AG10803 (cell line): ENCODE results near the gene VWA3B.
A peak's percentile ranks its signal among the peaks of the same experiment; 100 is the strongest.
"Not testable (repeated sequence)": the region's sequence is repeated elsewhere in the genome, so short reads cannot be mapped to it uniquely, and the experiment has no call there.

ENCODE experiments used
- DNase-seq: peaks from one replicate; pipeline ENCODE4 v3.0.0; 2010; ENCODE audit warnings: low read depth
- H3K4me3 ChIP-seq: 2 replicates; pipeline ENCODE4 v1.5.1; 2011; ENCODE audit warnings: mild to moderate bottlenecking, low read length, control low read depth
- TF ChIP-seq, protein P1 (sequence below): conservative IDR thresholded peaks from 2 replicates; pipeline ENCODE4 v1.5.1; 2011; ENCODE audit warnings: mild to moderate bottlenecking, low read length, control low read depth, inconsistent platforms

Gene VWA3B

GRCh38 chr2:98137196-98137595, 50.2 kb downstream of the VWA3B start:
- no peak for DNase-seq
- TF ChIP-seq, protein P1, sequence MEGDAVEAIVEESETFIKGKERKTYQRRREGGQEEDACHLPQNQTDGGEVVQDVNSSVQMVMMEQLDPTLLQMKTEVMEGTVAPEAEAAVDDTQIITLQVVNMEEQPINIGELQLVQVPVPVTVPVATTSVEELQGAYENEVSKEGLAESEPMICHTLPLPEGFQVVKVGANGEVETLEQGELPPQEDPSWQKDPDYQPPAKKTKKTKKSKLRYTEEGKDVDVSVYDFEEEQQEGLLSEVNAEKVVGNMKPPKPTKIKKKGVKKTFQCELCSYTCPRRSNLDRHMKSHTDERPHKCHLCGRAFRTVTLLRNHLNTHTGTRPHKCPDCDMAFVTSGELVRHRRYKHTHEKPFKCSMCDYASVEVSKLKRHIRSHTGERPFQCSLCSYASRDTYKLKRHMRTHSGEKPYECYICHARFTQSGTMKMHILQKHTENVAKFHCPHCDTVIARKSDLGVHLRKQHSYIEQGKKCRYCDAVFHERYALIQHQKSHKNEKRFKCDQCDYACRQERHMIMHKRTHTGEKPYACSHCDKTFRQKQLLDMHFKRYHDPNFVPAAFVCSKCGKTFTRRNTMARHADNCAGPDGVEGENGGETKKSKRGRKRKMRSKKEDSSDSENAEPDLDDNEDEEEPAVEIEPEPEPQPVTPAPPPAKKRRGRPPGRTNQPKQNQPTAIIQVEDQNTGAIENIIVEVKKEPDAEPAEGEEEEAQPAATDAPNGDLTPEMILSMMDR: no peak
- H3K4me3 ChIP-seq: no peak overlapping the region

- not testable (repeated sequence) for DNase-seq
Measured at GRCh38 chr2:98138978-98139377, 52.0 kb downstream of the VWA3B start.

GRCh38 chr2:98140210-98140609, 53.2 kb downstream of the VWA3B start:
- DNase-seq: no peak
- TF ChIP-seq, protein P1: no peak
- H3K4me3 ChIP-seq: no peak overlapping the region

More at GRCh38 chr2:98138978-98139377, 52.0 kb downstream of the VWA3B start:
- not testable (repeated sequence) for H3K4me3 ChIP-seq

DNA sequence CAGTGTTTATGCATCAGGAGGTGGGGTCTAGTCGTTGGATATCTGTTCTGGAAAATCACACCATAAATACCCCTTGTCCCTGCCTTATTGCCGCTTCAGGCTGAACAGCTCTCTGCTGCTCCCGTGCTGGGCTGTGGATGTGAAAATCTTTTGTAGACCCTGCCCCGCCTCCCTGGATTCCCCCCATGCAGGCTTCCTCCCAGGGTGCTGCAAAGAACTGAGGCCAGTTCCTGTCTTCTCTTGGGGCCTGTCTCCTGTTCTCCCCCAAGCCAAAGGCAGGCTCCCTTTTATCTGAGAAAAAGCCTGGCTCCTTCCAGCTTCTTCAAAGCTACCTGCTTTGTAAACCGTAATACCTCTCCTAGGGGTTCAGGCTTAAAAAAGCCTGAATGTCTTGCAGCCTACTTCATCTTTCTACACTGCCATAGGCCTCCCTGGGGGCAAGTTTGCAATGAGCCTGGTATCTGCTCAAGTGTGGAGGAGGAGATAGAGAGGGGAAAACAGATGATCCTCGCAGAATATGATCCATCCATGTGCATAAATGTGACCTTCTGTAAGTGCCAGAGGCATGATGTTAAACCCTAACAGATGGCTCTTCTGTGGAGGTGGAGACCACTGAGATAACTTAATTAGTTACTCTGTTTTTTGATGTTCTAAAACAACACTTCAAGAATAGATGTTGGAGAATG, 55.3 kb downstream of the VWA3B start:
- TF ChIP-seq, protein P1: no peak
- H3K4me3 ChIP-seq: no peak overlapping the region
- DNase-seq: no peak

DNA sequence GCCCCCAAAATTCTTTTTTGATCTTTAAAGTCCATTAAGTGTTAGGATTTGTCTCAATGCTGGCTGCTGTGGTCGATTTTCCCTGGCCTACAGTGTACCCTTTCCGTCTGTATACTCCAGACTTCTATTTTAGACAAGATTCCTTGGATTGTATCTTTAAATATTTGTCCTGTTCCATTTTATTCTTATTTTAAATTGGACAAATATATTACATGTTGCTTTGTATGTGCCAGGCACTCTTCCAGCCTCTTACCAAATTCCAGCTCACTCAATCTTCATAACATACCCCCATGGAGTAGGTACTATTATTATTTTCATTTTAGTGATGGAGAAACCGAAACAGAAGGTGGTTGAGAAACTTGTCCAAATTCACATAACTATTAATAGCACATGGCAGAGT, 58.1 kb downstream of the VWA3B start:
- DNase-seq: no peak
- TF ChIP-seq, protein P1: no peak
- H3K4me3 ChIP-seq: no peak overlapping the region

DNA sequence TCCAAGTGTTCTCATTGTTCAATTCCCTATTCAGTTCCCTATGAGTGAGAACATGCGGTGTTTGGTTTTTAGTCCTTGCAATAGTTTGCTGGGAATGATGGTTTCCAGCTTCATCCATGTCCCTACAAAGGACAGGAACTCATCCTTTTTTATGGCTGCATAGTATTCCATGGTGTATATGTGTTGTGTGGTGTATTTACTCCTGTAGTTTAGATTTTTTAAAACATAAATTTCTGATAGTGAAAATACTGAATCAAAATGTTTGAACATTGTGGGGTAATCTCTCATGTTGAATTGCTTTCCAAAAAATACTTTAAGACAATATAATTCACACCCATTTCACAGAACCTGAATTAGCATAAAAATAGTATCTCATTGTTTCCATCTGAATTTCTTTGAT, 60.9 kb downstream of the VWA3B start:
- DNase-seq, H3K4me3 ChIP-seq: not testable (repeated sequence)

DNA sequence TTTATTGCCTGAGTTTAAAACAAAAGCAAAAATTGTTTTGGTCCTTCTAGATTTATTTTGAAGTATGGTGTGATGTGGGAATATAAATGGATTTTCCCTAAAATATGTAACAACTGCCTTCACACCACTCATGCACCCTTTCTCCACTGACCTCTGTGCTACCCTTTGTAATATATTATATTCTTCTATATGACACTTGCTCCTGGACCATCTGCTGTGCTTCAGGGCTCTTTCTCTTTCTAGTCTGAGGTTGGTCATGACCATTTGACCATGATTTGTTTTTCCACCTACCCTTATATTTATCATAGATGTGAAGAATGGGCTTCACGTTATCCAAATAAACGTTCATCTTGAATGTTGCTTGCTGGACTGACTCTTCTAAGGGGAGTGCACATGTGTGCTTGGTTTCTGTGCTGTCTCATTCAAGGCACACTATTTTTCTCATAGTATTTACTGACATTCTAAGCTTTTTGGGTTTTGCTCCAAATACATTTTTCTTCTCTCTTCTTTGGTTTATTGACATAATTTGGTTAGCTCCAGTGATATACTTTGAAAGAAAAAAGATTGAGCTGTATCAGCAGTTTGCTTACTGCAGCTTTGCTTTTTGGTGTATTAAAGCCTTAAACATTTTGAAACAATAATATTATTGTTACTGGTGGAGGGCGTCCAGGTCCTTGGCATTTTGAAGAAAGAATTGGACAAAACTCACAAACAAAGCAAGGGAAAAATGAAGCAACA, 61.8 kb downstream of the VWA3B start:
- TF ChIP-seq, protein P1: no peak
- no peak for DNase-seq
- peak overlapping the region; percentile 43 for H3K4me3 ChIP-seq

DNA sequence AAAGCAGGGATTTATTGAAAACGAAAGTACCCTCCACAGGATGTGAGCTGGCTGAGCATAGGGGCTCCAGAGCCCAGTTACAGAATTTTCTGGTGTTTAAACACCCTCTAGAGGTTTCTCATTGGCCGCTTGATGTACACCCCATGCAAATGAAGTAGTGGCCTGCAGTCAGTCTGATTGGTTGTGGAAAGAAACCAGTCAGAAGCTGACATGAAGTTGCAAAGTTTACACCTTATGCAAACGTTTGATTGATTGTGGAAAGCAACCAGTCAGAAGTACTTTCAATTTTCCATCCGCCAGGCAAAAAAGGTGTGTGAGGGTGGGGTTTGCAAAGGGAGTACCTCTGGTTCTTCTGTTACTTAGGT, 62.3 kb downstream of the VWA3B start:
- TF ChIP-seq, protein P1: peak; percentile 6; the same call in 1 of the 2 replicates
- DNase-seq: peak; percentile 66
- peak overlapping the region; percentile 43 for H3K4me3 ChIP-seq
